K562 (cell line): ENCODE measurements around the gene ZNF628. TPM values are rescaled to one million over a fixed set of nuclear protein-coding genes. Genes with fewer than 3 reads are reported as not detected.

Source experiments
- HIVEP1 ChIP-seq: fragments of 250-450 bp; sonication (Bioruptor Pico); IDR thresholded peaks from 2 replicates; pipeline ENCODE4 v1.4.0; 2020; ENCODE audit warnings: mild to moderate bottlenecking
- LCOR ChIP-seq: sonication (generic); formaldehyde crosslinking; IDR thresholded peaks from 2 replicates; pipeline ENCODE4 v1.8.0; 2022; ENCODE audit warnings: mild to moderate bottlenecking, missing genetic modification reagents
- MEF2D ChIP-seq: conservative IDR thresholded peaks from 2 replicates; pipeline ENCODE4 v1.6.1; 2016; ENCODE audit warnings: low read depth, missing genetic modification characterization, missing compliant biosample characterization
- PHF8 ChIP-seq: fragments of 200-600 bp; sonication (generic); IDR thresholded peaks from 2 replicates; pipeline ENCODE4 v1.6.1; 2012; ENCODE audit warnings: mixed run types, mild to moderate bottlenecking, inconsistent platforms, low read length, moderate library complexity, borderline replicate concordance
- PML ChIP-seq: IDR thresholded peaks from 2 replicates; pipeline ENCODE4 v1.6.1; 2012; ENCODE audit warnings: low read length, inconsistent platforms
- PTRF ChIP-seq: fragments of 450-650 bp; IDR thresholded peaks from 2 replicates; pipeline ENCODE4 v1.6.1; 2016; ENCODE audit warnings: mild to moderate bottlenecking, missing genetic modification characterization, missing compliant biosample characterization
- SMAD2 ChIP-seq: fragments of 150-350 bp; IDR thresholded peaks from 2 replicates; pipeline ENCODE4 v1.6.1; 2014; ENCODE audit warnings: low read depth, mild to moderate bottlenecking, low read length
- SMAD3 ChIP-seq: fragments of 450-650 bp; formaldehyde crosslinking; conservative IDR thresholded peaks from 2 replicates; pipeline ENCODE4 v1.4.0; 2020; ENCODE audit warnings: mild to moderate bottlenecking
- SREBF1 ChIP-seq: fragments of 150-350 bp; IDR thresholded peaks from 2 replicates; pipeline ENCODE4 v1.6.1; 2014; ENCODE audit warnings: antibody characterized with exemption, low read depth, low read length, borderline replicate concordance
- TAF1 ChIP-seq: IDR thresholded peaks from 2 replicates; pipeline ENCODE4 v1.6.1; 2011; ENCODE audit warnings: mild to moderate bottlenecking, low read length, moderate library complexity; ENCODE audit not compliant: insufficient read depth, control insufficient read depth, severe bottlenecking; ENCODE audit errors: extremely low read depth
- ZC3H11A ChIP-seq: IDR thresholded peaks from 2 replicates; pipeline ENCODE4 v1.6.1; 2012; ENCODE audit warnings: low read depth, low read length, improper control_type of control experiment
- ZEB2 ChIP-seq: fragments of 450-650 bp; IDR thresholded peaks from 2 replicates; pipeline ENCODE4 v1.6.1; 2016
- ZFX ChIP-seq: sonication (generic); formaldehyde crosslinking; IDR thresholded peaks from 2 replicates; pipeline ENCODE4 v1.8.0; 2022; ENCODE audit warnings: mild to moderate bottlenecking, missing genetic modification reagents, moderate library complexity
- ZNF584 ChIP-seq: fragments of 200-800 bp; sonication (Bioruptor generic); IDR thresholded peaks from 2 replicates; pipeline ENCODE4 v1.6.1; 2016; ENCODE audit warnings: low read depth, mild to moderate bottlenecking, missing genetic modification characterization, missing compliant biosample characterization
- ZNF695 ChIP-seq: fragments of 450-650 bp; formaldehyde crosslinking; IDR thresholded peaks from 2 replicates; pipeline ENCODE4 v1.4.0; 2020; ENCODE audit warnings: mild to moderate bottlenecking, moderate library complexity
- polyA plus RNA-seq, 8 experiments: library from polyadenylated mRNA; depleted of rRNA in 4 of 8; stranded (reverse) in 5 of 8; unstranded in 3 of 8; fragments of >200 nt; fragmentation: Nextera tagmentation in 2 of 8; fragmentation: Illumina TruSeq in 1 of 8; extraction: Ambion mirVana in 2 of 8; extraction: Trizol in 1 of 8; gene quantifications; 2 replicates each; pipeline versions ENCODE4 v1.2.1 to v1.2.3, GENCODE V29; 2011 to 2014; ENCODE audit warnings: inconsistent platforms in 1 of 8, missing spikeins in 1 of 8
- total RNA-seq, 7 experiments: library from RNA; depleted of rRNA in 6 of 7; stranded (reverse); fragments of >200 nt in 6 of 7; fragmentation: Illumina TruSeq in 2 of 7; extraction: Trizol in 2 of 7; gene quantifications; 2 replicates each; pipeline versions ENCODE4 v1.2.1 to v1.2.3, GENCODE V29; 2011 to 2021; ENCODE audit warnings: low replicate concordance in 1 of 7
- TF ChIP-seq, protein P1 (sequence below): sonication (generic); formaldehyde crosslinking; IDR thresholded peaks from 2 replicates; pipeline ENCODE4 v1.8.0; 2022; ENCODE audit warnings: missing genetic modification reagents, mild to moderate bottlenecking, borderline replicate concordance
- TF ChIP-seq, protein P2 (sequence below): fragments of 450-650 bp; IDR thresholded peaks from 2 replicates; pipeline ENCODE4 v1.6.1; 2014; ENCODE audit warnings: low read depth, mild to moderate bottlenecking, moderate library complexity, borderline replicate concordance
- TF ChIP-seq, protein P3 (sequence below): sonication (generic); formaldehyde crosslinking; IDR thresholded peaks from 2 replicates; pipeline ENCODE4 v1.8.1; 2023; ENCODE audit warnings: mild to moderate bottlenecking, missing genetic modification reagents
- TF ChIP-seq, protein P4 (sequence below): fragments of 250-450 bp; sonication (Bioruptor Pico); IDR thresholded peaks from 2 replicates; pipeline ENCODE4 v1.8.0; 2021; ENCODE audit warnings: moderate library complexity, mild to moderate bottlenecking, inconsistent platforms
- TF ChIP-seq, protein P5 (sequence below): fragments of 250-450 bp; sonication (Bioruptor Pico); IDR thresholded peaks from 2 replicates; pipeline ENCODE4 v1.4.0; 2020; ENCODE audit warnings: mild to moderate bottlenecking

The ZNF628 gene
- total and polyA plus RNA-seq, 9 of the 15 experiments (the other 6 are each of a cell fraction or from before 2014, with no cell fraction given) = 0.13 to 13.6 (median 2.2) TPM; not detected in 3

DNA sequence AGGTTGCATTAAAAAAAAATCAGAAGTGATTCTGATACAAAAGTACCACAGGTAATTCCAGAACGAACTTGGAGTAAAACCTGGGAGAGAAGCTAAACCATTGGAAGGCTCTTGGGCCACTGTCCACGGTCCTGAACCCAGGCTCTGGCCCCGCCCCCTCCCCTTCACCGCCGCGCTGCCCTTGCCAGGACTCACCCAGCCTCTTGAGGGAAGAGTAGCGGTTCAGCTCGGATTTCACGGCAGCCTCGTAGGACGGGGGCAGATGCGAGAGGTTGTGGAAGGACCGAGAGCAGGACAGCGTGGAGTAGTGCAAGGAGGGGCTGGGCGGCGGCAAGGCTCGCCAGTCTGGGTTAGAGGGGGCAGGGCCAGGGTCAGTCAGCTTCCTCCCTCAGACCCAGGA is 39.0 kb upstream of the ZNF628 start (continued):
- TF ChIP-seq ZNF584 (CRISPR knock-in tag) (peak; percentile 71; the same call in 1 of the 2 replicates), PML (no peak), ZEB2 (no peak), SREBF1 (no peak), LCOR (CRISPR knock-in tag) (peak; percentile 79), ZNF695 (CRISPR knock-in tag) (no peak), MEF2D (no peak), ZFX (CRISPR knock-in tag) (no peak), SMAD3 (CRISPR knock-in tag) (no peak), SMAD2 (no peak), ZC3H11A (no peak), TAF1 (no peak), HIVEP1 (CRISPR knock-in tag) (no peak), PHF8 (no peak), PTRF (tag) (no peak)
- TF ChIP-seq, protein P1, sequence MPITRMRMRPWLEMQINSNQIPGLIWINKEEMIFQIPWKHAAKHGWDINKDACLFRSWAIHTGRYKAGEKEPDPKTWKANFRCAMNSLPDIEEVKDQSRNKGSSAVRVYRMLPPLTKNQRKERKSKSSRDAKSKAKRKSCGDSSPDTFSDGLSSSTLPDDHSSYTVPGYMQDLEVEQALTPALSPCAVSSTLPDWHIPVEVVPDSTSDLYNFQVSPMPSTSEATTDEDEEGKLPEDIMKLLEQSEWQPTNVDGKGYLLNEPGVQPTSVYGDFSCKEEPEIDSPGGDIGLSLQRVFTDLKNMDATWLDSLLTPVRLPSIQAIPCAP = no peak
- TF ChIP-seq, protein P2, sequence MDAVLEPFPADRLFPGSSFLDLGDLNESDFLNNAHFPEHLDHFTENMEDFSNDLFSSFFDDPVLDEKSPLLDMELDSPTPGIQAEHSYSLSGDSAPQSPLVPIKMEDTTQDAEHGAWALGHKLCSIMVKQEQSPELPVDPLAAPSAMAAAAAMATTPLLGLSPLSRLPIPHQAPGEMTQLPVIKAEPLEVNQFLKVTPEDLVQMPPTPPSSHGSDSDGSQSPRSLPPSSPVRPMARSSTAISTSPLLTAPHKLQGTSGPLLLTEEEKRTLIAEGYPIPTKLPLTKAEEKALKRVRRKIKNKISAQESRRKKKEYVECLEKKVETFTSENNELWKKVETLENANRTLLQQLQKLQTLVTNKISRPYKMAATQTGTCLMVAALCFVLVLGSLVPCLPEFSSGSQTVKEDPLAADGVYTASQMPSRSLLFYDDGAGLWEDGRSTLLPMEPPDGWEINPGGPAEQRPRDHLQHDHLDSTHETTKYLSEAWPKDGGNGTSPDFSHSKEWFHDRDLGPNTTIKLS = no peak
- TF ChIP-seq, protein P3, sequence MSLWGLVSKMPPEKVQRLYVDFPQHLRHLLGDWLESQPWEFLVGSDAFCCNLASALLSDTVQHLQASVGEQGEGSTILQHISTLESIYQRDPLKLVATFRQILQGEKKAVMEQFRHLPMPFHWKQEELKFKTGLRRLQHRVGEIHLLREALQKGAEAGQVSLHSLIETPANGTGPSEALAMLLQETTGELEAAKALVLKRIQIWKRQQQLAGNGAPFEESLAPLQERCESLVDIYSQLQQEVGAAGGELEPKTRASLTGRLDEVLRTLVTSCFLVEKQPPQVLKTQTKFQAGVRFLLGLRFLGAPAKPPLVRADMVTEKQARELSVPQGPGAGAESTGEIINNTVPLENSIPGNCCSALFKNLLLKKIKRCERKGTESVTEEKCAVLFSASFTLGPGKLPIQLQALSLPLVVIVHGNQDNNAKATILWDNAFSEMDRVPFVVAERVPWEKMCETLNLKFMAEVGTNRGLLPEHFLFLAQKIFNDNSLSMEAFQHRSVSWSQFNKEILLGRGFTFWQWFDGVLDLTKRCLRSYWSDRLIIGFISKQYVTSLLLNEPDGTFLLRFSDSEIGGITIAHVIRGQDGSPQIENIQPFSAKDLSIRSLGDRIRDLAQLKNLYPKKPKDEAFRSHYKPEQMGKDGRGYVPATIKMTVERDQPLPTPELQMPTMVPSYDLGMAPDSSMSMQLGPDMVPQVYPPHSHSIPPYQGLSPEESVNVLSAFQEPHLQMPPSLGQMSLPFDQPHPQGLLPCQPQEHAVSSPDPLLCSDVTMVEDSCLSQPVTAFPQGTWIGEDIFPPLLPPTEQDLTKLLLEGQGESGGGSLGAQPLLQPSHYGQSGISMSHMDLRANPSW (CRISPR knock-in tag) = no peak
- TF ChIP-seq, protein P4, sequence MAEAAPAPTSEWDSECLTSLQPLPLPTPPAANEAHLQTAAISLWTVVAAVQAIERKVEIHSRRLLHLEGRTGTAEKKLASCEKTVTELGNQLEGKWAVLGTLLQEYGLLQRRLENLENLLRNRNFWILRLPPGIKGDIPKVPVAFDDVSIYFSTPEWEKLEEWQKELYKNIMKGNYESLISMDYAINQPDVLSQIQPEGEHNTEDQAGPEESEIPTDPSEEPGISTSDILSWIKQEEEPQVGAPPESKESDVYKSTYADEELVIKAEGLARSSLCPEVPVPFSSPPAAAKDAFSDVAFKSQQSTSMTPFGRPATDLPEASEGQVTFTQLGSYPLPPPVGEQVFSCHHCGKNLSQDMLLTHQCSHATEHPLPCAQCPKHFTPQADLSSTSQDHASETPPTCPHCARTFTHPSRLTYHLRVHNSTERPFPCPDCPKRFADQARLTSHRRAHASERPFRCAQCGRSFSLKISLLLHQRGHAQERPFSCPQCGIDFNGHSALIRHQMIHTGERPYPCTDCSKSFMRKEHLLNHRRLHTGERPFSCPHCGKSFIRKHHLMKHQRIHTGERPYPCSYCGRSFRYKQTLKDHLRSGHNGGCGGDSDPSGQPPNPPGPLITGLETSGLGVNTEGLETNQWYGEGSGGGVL (CRISPR knock-in tag) = no peak
- TF ChIP-seq, protein P5, sequence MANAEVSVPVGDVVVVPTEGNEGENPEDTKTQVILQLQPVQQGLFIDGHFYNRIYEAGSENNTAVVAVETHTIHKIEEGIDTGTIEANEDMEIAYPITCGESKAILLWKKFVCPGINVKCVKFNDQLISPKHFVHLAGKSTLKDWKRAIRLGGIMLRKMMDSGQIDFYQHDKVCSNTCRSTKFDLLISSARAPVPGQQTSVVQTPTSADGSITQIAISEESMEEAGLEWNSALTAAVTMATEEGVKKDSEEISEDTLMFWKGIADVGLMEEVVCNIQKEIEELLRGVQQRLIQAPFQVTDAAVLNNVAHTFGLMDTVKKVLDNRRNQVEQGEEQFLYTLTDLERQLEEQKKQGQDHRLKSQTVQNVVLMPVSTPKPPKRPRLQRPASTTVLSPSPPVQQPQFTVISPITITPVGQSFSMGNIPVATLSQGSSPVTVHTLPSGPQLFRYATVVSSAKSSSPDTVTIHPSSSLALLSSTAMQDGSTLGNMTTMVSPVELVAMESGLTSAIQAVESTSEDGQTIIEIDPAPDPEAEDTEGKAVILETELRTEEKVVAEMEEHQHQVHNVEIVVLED = no peak
